Brain microvascular endothelial cell (primary cell): ENCODE results near the gene MVP.
"Not testable (repeated sequence)": the region's sequence is repeated elsewhere in the genome, so short reads cannot be mapped to it uniquely, and the experiment has no call there.

Experiments
- DNase-seq: peaks from one replicate; pipeline ENCODE4 v3.0.0-alpha.2; 2020
- H3K27ac ChIP-seq: fragments of 250-450 bp; sonication (Bioruptor Pico); 2 replicates; pipeline ENCODE4 v1.5.1; 2020; ENCODE audit warnings: mild to moderate bottlenecking, moderate library complexity
- H3K27me3 ChIP-seq: fragments of 250-450 bp; sonication (Bioruptor Pico); replicated peaks from 2 replicates; pipeline ENCODE4 v1.5.1; 2020; ENCODE audit warnings: mild to moderate bottlenecking
- H3K36me3 ChIP-seq: fragments of 250-450 bp; sonication (Bioruptor Pico); replicated peaks from 2 replicates; pipeline ENCODE4 v1.5.1; 2020; ENCODE audit warnings: mild to moderate bottlenecking
- H3K4me3 ChIP-seq: 2 replicates; pipeline ENCODE4 v1.5.1; 2011; ENCODE audit warnings: low read depth, mild to moderate bottlenecking, control low read depth, low read length, moderate library complexity
- in situ Hi-C: cut with HindIII; loops from 2 replicates; pipeline ENCODE4 v1.10.0; 2017; ENCODE audit warnings: low sequenced_read_pairs, low pct_ligation_motif_present
- TF ChIP-seq, protein P1 (sequence below): IDR thresholded peaks from 2 replicates; pipeline ENCODE4 v1.5.1; 2011; ENCODE audit warnings: low read depth, mild to moderate bottlenecking, moderate library complexity, low read length, control low read depth, inconsistent platforms; ENCODE audit errors: missing control alignments

Gene MVP

DNA sequence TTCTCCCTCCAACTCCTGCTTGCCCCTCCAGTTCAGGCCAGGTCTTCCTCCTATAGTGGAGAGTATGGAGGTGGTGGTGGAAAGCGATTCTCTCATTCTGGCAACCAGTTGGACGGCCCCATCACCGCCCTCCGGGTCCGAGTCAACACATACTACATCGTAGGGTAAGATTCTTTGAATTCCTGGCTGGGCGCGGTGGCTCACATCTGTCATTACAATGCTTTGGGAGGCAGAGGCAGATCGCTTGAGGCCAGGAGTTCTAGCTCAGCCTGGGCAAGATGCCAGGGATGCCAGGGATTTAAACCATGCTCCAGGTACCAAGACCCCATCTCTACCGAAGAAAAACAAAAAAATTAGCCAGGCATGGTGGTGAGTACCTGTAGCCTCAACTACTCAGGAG lies 40.8 kb upstream of the MVP start:
- Histone ChIP-seq H3K27ac (no peak overlapping the region), H3K4me3 (no peak overlapping the region), H3K36me3 (no peaks in the 10 kb centered on the region), H3K27me3 (no peaks in the 10 kb centered on the region)
- in situ Hi-C loops = no loop called here
- no peak for DNase-seq
- TF ChIP-seq, protein P1, sequence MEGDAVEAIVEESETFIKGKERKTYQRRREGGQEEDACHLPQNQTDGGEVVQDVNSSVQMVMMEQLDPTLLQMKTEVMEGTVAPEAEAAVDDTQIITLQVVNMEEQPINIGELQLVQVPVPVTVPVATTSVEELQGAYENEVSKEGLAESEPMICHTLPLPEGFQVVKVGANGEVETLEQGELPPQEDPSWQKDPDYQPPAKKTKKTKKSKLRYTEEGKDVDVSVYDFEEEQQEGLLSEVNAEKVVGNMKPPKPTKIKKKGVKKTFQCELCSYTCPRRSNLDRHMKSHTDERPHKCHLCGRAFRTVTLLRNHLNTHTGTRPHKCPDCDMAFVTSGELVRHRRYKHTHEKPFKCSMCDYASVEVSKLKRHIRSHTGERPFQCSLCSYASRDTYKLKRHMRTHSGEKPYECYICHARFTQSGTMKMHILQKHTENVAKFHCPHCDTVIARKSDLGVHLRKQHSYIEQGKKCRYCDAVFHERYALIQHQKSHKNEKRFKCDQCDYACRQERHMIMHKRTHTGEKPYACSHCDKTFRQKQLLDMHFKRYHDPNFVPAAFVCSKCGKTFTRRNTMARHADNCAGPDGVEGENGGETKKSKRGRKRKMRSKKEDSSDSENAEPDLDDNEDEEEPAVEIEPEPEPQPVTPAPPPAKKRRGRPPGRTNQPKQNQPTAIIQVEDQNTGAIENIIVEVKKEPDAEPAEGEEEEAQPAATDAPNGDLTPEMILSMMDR = no peak

- DNase-seq, H3K4me3 ChIP-seq, H3K27ac ChIP-seq, H3K27me3 ChIP-seq, H3K36me3 ChIP-seq, in situ Hi-C loops: not testable (repeated sequence)
Measured at GRCh38 chr16:29783094-29783953, 36.9 kb upstream of the MVP start.

DNA sequence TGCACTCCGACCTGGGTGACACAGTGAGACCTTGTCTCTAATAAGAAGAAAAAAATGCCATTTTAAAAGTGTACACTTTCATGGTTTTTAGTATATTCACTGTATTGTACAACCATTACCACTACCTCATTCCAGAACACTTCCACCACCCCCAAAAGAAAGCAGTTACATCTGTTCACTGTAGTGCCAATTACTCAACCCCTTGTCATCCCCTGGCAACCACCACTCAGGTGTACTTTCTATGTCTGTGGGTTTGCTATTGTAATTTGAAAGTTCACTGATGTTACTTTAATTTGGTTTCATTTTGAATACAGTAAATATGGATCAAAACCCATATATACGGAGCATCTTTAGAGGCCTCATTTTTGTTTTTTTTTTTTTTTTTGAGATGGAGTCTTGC lies 36.1 kb upstream of the MVP start:
- Histone ChIP-seq H3K27ac (no peak overlapping the region), H3K4me3 (no peak overlapping the region)

DNA sequence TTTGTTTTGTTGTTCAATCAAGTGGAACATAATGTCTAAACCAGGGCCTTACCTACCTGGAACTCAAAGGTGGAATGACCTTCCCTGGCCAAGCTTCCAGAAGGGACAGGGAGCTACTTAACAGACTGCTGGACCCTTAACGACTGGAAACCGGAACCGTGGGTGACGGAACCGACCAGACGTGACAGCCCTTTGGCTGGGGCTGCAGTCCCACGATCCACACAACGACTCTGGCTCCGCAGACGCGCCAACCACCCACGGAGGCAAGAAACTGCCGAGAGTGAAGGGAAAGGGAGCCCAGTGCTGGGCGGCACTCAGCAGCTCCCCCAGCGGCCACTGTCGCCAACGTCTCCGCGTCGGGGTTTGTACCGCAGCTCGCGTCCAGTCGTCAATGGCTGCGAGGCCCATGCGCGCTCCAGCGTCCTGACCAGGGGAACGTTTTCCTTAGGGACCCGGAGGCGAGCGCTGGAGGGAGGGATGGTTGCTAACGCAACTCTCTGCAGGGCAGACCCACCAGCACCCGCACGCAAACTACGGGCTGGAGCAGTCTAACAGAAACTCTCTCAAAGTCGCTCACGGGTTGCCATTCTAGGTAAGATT lies 35.3 kb upstream of the MVP start:
- in situ Hi-C loops = no loop called here
- no peaks in the 10 kb centered on the region for H3K27me3 ChIP-seq
- DNase-seq = peak; percentile 45
- no peak overlapping the region for H3K27ac ChIP-seq
- TF ChIP-seq, protein P1 = peak; percentile 94
- H3K4me3 ChIP-seq = peak overlapping the region; percentile 43
- H3K36me3 ChIP-seq = no peaks in the 10 kb centered on the region

More for the DNA sequence above, 36.1 kb upstream of the MVP start:
- DNase-seq = no peak
- TF ChIP-seq, protein P1 = no peak
- no peaks in the 10 kb centered on the region for H3K36me3 ChIP-seq
- H3K27me3 ChIP-seq = no peaks in the 10 kb centered on the region
- in situ Hi-C loops = no loop called here

DNA sequence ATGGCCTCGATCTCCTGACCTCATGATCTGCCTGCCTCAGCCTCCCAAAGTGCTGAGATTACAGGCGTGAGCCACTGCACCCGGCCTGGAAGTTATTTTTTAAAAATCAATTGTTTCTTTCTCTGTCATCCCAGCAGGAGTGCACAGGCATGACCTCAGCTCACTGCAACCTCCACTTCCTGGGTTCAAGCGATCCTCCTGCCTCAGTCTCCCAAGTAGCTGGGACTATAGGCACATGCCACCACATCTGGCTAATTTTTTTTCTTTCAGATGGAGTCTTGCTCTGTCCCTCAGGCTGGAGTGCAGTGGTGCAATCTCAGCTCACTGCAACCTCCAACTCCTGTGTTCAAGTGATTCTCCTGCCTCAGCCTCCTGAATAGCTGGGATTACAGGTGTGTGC lies 33.1 kb upstream of the MVP start:
- H3K36me3 ChIP-seq, H3K27ac ChIP-seq, H3K27me3 ChIP-seq, in situ Hi-C loops, H3K4me3 ChIP-seq, DNase-seq: not testable (repeated sequence)

DNA sequence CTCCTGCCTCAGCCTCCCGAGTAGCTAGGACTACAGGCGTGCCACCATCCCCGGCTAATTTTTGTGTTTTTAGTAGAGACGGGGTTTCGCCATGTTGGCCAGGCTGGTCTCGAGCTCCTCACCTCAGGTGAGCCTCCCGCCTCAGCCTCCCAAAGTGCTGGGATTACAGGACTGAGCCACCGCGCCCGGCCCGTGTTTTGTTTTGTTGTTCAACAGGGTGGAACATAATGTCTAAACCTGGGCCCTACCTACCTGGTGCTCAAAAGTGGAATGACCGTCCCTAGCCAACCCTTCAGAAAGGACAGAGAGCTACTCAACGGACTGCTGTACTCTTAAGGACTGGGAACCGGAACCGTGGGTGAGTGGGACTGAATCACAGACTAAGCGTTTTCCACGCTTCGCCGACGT lies 30.5 kb upstream of the MVP start:
- no peak for DNase-seq
- Histone ChIP-seq H3K4me3 (peak overlapping the region; percentile 91), H3K27me3 (no peaks in the 10 kb centered on the region)

More for the DNA sequence above, 30.5 kb upstream of the MVP start:
- Histone ChIP-seq H3K36me3 (no peaks in the 10 kb centered on the region), H3K27ac (peak overlapping the region; percentile 58)
- TF ChIP-seq, protein P1 = no peak
- in situ Hi-C loops = no loop called here
